CD14-positive monocyte (primary cell): ENCODE data around the gene AMOTL1. TPM values are rescaled to one million over a fixed set of nuclear protein-coding genes. Genes with fewer than 3 reads are reported as not detected.

Experiments used
- DNase-seq, 3 donors: peaks; one replicate each; pipeline ENCODE4 v3.0.0-alpha.2; 2011 to 2022
- H2AFZ ChIP-seq: 2 replicates; pipeline ENCODE4 v1.6.0; 2012; ENCODE audit warnings: mild to moderate bottlenecking, low read depth, low read length, inconsistent platforms; ENCODE audit not compliant: insufficient read depth, poor library complexity, severe bottlenecking
- H3K27ac ChIP-seq, 2 donors: 1 replicate in 1 of 2; 2 replicates in 1 of 2; pipeline ENCODE4 v1.5.1; 2012 to 2013; ENCODE audit warnings: low read length in 2 of 2, control low read depth in 1 of 2, inconsistent platforms in 1 of 2, low read depth in 1 of 2, mild to moderate bottlenecking in 1 of 2
- H3K27me3 ChIP-seq, 2 donors: one replicate each; pipeline versions ENCODE4 v1.6.0 to v1.6.1; 2011 to 2013; ENCODE audit warnings: low read length in 2 of 2; ENCODE audit not compliant: control insufficient read depth in 2 of 2, insufficient read depth in 2 of 2
- H3K36me3 ChIP-seq, 2 donors: replicated peaks in 1 of 2; 1 replicate in 1 of 2; 2 replicates in 1 of 2; pipeline versions ENCODE4 v1.5.1 to v1.6.1; 2012 to 2013; ENCODE audit warnings: low read length in 2 of 2, control low read depth in 1 of 2, inconsistent platforms in 1 of 2, mild to moderate bottlenecking in 1 of 2; ENCODE audit not compliant: insufficient read depth in 2 of 2, control insufficient read depth in 1 of 2
- H3K4me1 ChIP-seq, 2 donors: 1 replicate in 1 of 2; 2 replicates in 1 of 2; pipeline versions ENCODE4 v1.5.1 to v1.6.1; 2012 to 2013; ENCODE audit warnings: low read length in 2 of 2, control low read depth in 1 of 2, inconsistent platforms in 1 of 2, mild to moderate bottlenecking in 1 of 2, moderate library complexity in 1 of 2; ENCODE audit not compliant: insufficient read depth in 2 of 2, control insufficient read depth in 1 of 2
- H3K4me2 ChIP-seq: replicated peaks from 2 replicates; pipeline ENCODE3; 2012; ENCODE audit warnings: low read length, moderate library complexity, mild to moderate bottlenecking; ENCODE audit not compliant: poor library complexity, severe bottlenecking; ENCODE audit errors: extremely low read depth
- H3K4me3 ChIP-seq, 3 experiments: fragments of 200-600 bp in 1 of 3; sonication (generic) in 1 of 3; replicated peaks in 1 of 3; 1 replicate in 2 of 3; 2 replicates in 1 of 3; pipeline ENCODE4 v1.5.1; 2011 to 2013; ENCODE audit warnings: low read length in 3 of 3, mild to moderate bottlenecking in 3 of 3, control low read depth in 2 of 3, low read depth in 2 of 3, inconsistent platforms in 1 of 3, moderate library complexity in 1 of 3
- H3K79me2 ChIP-seq: 2 replicates; pipeline ENCODE4 v1.6.0; 2012; ENCODE audit warnings: mild to moderate bottlenecking, control low read depth, inconsistent platforms, low read length, moderate library complexity; ENCODE audit not compliant: insufficient read depth
- H3K9ac ChIP-seq: 2 replicates; pipeline ENCODE4 v1.6.0; 2017; ENCODE audit warnings: low read length, mild to moderate bottlenecking; ENCODE audit not compliant: insufficient read depth, poor library complexity, severe bottlenecking
- H3K9me3 ChIP-seq, 2 donors: replicated peaks in 1 of 2; 1 replicate in 1 of 2; 2 replicates in 1 of 2; pipeline versions ENCODE4 v1.5.1 to v1.6.1; 2012 to 2013; ENCODE audit warnings: low read length in 2 of 2, control low read depth in 1 of 2; ENCODE audit not compliant: control insufficient read depth in 1 of 2, insufficient read depth in 1 of 2
- H4K20me1 ChIP-seq: 2 replicates; pipeline ENCODE4 v1.6.0; 2012; ENCODE audit warnings: mild to moderate bottlenecking, low read length, control low read depth, moderate library complexity; ENCODE audit not compliant: insufficient read depth
- H3K27ac Mint-ChIP-seq, 7 donors: one replicate each; pipeline ENCODE4 v1.8.0; 2020; ENCODE audit warnings: mild to moderate bottlenecking in 7 of 7, mixed read lengths in 7 of 7, moderate library complexity in 6 of 7, inconsistent platforms in 2 of 7
- H3K27me3 Mint-ChIP-seq, 3 donors: one replicate each; pipeline ENCODE4 v1.8.0; 2021 to 2022; ENCODE audit warnings: low read depth in 3 of 3, mild to moderate bottlenecking in 3 of 3, mixed read lengths in 3 of 3, moderate library complexity in 3 of 3, inconsistent platforms in 1 of 3
- H3K36me3 Mint-ChIP-seq, 2 donors: one replicate each; pipeline ENCODE4 v1.8.0; 2020; ENCODE audit warnings: mixed read lengths in 2 of 2, inconsistent platforms in 1 of 2, mild to moderate bottlenecking in 1 of 2
- H3K4me1 Mint-ChIP-seq: one replicate; pipeline ENCODE4 v1.8.0; 2020; ENCODE audit warnings: mild to moderate bottlenecking, mixed read lengths
- H3K4me3 Mint-ChIP-seq, 2 donors: one replicate each; pipeline ENCODE4 v1.8.0; 2020; ENCODE audit warnings: mild to moderate bottlenecking in 2 of 2, mixed read lengths in 2 of 2, moderate library complexity in 1 of 2
- H3K9me3 Mint-ChIP-seq, 7 donors: one replicate each; pipeline ENCODE4 v1.8.0; 2020 to 2022; ENCODE audit warnings: mixed read lengths in 7 of 7, mild to moderate bottlenecking in 6 of 7, moderate library complexity in 6 of 7, inconsistent platforms in 2 of 7
- CTCF ChIP-seq: fragments of 200-600 bp; IDR thresholded peaks from one replicate; pipeline ENCODE4 v1.8.0; 2022; ENCODE audit warnings: antibody characterized with exemption, mild to moderate bottlenecking
- WGBS: methylation state at CpG from one replicate; pipeline ENCODE4 v1.1.5; 2013; ENCODE audit warnings: missing lambda C conversion rate; ENCODE audit not compliant: insufficient coverage; 5-methylcytosine and 5-hydroxymethylcytosine counted together
- intact Hi-C, 2 donors: fragments of 100-400 bp; cut with micrococcal nuclease; formaldehyde crosslinking; loops; one replicate each; pipeline versions ENCODE4 v1.15.0 to v1.15.1; 2023
- polyA plus RNA-seq, 3 donors: library from polyadenylated mRNA; depleted of rRNA in 1 of 3; unstranded in 2 of 3; stranded (reverse) in 1 of 3; fragments of 300-500 nt in 2 of 3; fragments of >200 nt in 1 of 3; fragmentation: Illumina TruSeq in 2 of 3; gene quantifications; 1 replicate in 2 of 3; 2 replicates in 1 of 3; pipeline ENCODE4 v1.2.3, GENCODE V29; 2012 to 2021

AMOTL1 gene
- polyA plus RNA-seq, 3 donors, result 0.41 to 0.66 (median 0.46) TPM

GRCh38 chr11:94860333-94860732 is 92.2 kb downstream of the AMOTL1 start:
- H2AFZ ChIP-seq, result no peak overlapping the region
- no peak overlapping the region for H3K4me2 ChIP-seq
- H3K9ac ChIP-seq, result no peak overlapping the region
- H3K27ac ChIP-seq, result no peak overlapping the region
- peaks cover under 1 to 30% of the 10 kb centered on the region in 2 donors for H3K36me3 ChIP-seq
- no peak for DNase-seq
- no peaks in the 10 kb centered on the region for H3K27me3 ChIP-seq
- no peaks in the 10 kb centered on the region for H3K9me3 ChIP-seq
- intact Hi-C loops, result no loop called here
- no peaks in the 10 kb centered on the region for H4K20me1 ChIP-seq
- no peaks in the 10 kb centered on the region for H3K79me2 ChIP-seq
- peaks cover 0 to 2% (median 2%) of the 10 kb centered on the region in 3 donors for H3K27me3 Mint-ChIP-seq
- no peak overlapping the region for H3K4me3 ChIP-seq
- H3K27ac Mint-ChIP-seq, result no peak overlapping the region
- H3K9me3 Mint-ChIP-seq, result no peaks in the 10 kb centered on the region
- no peak for TF ChIP-seq CTCF
- H3K4me3 Mint-ChIP-seq, result no peak overlapping the region
- no peaks in the 10 kb centered on the region for H3K4me1 Mint-ChIP-seq
- no CpG with 5 or more reads among the region's 2 CpGs for WGBS
- H3K36me3 Mint-ChIP-seq, result peaks cover 23 to 49% of the 10 kb centered on the region in 2 donors
- no peaks in the 10 kb centered on the region for H3K4me1 ChIP-seq

- Mint-ChIP-seq H3K27me3 (peaks cover 0 to 2% (median 2%) of the 10 kb centered on the region in 3 donors), H3K4me3 (no peak overlapping the region), H3K9me3 (no peaks in the 10 kb centered on the region), H3K27ac (no peak overlapping the region), H3K36me3 (peaks cover 27 to 52% of the 10 kb centered on the region in 2 donors), H3K4me1 (no peaks in the 10 kb centered on the region)
- Histone ChIP-seq H2AFZ (no peak overlapping the region), H3K27me3 (no peaks in the 10 kb centered on the region), H3K4me1 (no peaks in the 10 kb centered on the region), H3K27ac (no peak overlapping the region), H3K4me3 (no peak overlapping the region), H3K79me2 (no peaks in the 10 kb centered on the region), H3K9ac (no peak overlapping the region), H3K36me3 (peaks cover 2 to 37% of the 10 kb centered on the region in 2 donors), H3K4me2 (no peak overlapping the region), H4K20me1 (no peaks in the 10 kb centered on the region), H3K9me3 (no peaks in the 10 kb centered on the region)
- TF ChIP-seq CTCF, result no peak
- DNase-seq, result no peak
- intact Hi-C loops, result no loop called here
- WGBS, result 95% methylated on average over 4 of the region's 9 CpGs
These were observed 93.2 kb downstream of the AMOTL1 start for GRCh38 chr11:94861306-94861845.
